HG03469 (cell line): Measurements from ENCODE around the gene SUN3.

ENCODE experiments used
- ATAC-seq: cut with Tn5 transposase; IDR thresholded peaks from one replicate; pipeline ENCODE4 v1.9.1; 2021; ENCODE audit warnings: mild to moderate bottlenecking, moderate library complexity, moderate number of reproducible peaks; ENCODE audit not compliant: unreplicated experiment

The SUN3 gene

GRCh38 chr7:47979832-47980181 lies 49.1 kb downstream of the SUN3 start:
- ATAC-seq, result no peak

- peak; percentile 97 for ATAC-seq
Observed at GRCh38 chr7:47979145-47979831, 49.6 kb downstream of the SUN3 start, which contains the start of gene HUS1. HUS1 (minus strand) TSS chr7:47979615; CDS start chr7:47979519, 96 bp downstream.

GRCh38 chr7:47978790-47979144 lies 50.1 kb downstream of the SUN3 start:
- no peak for ATAC-seq

DNA sequence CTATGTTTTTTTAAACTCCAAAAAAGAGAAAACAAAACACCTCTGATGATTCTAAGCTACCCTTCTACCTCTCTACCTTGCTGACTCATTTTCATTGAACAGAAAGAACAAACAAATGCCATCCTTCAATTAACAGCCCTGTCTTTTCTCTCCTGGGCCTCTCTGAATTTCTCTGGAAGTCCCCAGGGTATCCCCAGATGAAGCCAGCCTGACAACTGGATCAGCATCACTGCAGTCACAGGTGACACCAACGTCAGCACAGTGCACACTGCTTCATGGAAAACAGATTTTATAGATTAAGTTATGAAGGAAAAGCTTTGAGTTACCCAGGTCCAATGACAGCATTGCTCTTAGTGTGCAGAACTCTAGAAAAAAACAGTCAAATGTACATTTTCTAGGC lies 55.2 kb downstream of the SUN3 start:
- no peak for ATAC-seq

GRCh38 chr7:47970761-47971160 lies 58.1 kb downstream of the SUN3 start:
- ATAC-seq, result no peak

GRCh38 chr7:47968847-47969774 lies 59.8 kb downstream of the SUN3 start:
- ATAC-seq, result peak; percentile 75

DNA sequence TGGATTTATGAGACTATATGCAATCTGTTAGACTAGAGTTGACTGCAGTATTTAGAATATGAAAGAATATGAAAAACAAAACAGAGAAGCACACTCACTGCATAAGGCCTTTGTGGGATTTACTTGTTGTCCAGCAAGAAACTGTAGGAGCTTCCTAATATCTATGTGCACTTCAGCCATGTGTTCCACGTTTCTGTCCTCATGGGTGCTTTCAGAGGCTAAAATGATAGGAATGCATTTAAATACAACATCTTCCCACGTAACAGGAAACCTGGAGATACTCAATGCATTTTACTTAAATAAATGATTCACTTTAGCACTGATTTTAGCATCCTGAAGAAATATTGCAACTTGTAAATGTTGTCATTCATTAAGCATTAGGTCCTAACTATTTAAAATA lies 61.2 kb downstream of the SUN3 start:
- no peak for ATAC-seq

GRCh38 chr7:47967123-47967522 lies 61.8 kb downstream of the SUN3 start:
- no peak for ATAC-seq

- no peak for ATAC-seq
Observed at GRCh38 chr7:47965456-47965855, 63.5 kb downstream of the SUN3 start.

DNA sequence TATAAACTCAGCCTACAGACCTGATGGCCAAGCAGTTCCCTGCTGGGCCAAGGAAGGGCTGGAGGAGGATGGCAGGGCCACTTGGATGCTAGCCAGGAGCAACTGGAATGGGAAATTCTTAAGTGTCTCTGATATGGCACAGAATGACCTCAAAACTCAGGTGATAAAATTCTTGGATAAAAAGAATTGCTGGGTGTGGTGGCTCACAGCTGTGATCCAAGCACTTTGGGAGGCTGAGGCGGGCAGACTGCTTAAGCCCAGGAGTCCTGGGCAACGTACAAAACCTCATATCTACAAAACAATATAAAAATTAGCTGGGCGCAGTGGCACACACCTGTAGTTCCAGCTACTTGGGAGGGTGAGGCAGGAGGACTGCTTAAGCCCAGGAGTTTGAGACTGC lies 66.6 kb downstream of the SUN3 start:
- ATAC-seq, result no peak

DNA sequence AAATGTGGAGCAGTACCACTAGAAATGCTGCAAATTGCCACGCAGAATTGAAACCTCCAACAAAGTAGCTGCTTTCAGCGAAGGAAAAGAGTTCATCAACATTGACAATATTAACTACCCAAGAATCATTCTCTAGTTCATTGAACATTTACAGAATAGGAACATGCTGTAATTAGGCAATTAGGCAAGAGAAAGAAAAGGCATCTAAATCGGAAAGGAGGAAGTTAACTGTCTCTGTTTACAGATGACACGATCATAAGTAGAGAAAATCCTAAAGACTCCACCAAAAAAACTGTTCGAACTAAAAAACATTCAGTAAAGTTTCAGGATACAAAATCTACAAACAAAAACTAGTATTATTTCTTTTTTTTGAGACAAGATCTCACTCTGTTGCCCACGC lies 71.8 kb downstream of the SUN3 start:
- no peak for ATAC-seq

- ATAC-seq, result no peak
Observed at GRCh38 chr7:47956220-47956619, 72.7 kb downstream of the SUN3 start.

DNA sequence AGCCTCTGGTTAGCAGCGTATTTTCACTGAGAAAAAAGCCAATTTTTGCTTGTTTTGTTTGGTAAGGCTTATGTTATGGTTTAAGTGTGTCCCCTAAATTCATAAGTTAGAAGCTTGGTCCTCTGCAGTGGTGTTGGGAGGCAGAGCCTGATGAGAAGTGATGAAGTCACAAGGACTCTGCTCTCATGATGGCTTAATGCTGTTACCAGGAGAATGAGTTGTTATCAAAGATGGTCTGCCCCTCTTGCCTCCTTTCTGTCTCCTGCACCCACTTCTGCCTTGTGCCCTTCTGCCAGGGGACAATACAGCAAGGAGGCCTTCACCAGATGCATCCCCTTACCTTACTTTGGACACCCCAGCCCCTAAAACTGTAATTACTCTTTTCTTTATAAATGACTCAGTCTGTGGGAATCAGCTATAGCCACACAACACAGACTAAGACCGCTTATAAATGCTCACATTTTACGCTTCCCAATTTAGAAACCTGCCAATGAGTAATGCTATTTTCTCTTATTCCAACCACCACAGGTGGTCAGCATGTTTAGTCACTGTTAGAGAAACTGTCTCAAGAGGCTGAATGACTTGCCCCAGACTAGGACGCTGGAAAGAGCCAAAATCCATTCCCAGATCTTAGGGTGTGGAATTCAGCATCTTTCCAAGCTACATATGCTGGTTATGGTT lies 74.5 kb downstream of the SUN3 start:
- no peak for ATAC-seq

DNA sequence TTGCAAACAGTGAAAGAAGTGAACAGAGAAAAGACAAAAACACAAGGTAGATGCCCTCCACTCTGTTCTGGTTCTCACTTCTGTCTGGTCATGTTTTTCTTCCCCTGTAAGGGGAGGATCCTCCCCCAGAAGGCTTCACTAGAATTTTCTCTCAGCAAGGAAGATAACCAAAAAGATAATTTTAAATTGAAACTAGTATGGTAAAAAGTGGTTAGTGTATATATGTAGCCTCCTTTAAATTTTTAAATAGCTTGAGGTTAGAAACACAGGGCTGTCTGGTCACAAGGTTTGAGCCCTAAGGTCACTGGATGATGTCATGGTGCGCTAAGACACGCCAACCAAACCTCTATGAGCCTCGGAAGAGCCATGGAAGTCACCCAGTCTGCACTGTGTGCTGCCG lies 75.1 kb downstream of the SUN3 start:
- no peak for ATAC-seq

GRCh38 chr7:47952224-47952623 lies 76.7 kb downstream of the SUN3 start:
- no peak for ATAC-seq

DNA sequence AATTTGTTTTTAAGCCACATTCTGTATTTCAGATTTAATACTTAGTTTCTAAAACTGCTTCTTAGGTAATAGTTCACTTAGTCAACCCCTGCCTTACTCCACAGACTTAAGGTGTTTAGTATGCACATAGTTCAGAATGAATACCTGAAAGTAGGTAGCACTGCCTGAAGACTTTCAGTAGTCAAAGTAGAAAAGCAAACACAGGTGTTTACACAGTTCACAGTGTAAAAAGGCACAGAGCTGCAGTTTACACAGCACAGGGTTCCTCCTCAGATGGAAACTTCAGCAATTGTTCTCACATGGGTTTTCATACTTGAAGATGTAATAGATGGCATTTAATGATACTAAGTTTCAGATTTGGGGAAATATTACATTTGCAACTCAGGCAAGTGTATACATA lies 77.5 kb downstream of the SUN3 start:
- ATAC-seq, result no peak

GRCh38 chr7:47950714-47951113 lies 78.2 kb downstream of the SUN3 start:
- ATAC-seq, result no peak

DNA sequence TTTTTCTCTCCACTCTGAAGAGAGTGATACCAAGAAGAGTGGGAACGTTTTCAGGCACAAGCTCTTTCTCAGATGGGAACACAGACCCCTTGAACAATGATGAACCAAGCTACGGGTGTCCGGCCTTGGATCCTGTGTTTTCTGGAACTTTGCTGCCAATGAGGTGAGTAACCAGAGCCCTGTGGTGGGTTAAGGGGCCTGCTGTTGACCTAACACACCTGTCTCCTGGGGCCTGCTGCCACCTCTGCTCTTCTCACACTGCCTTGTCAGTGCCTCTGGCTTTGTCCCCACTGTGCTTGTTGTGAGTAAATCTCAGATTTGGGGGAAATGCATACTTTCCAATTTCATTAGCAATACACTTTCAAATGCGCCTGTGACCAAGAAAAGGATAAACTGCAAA lies 79.2 kb downstream of the SUN3 start:
- no peak for ATAC-seq

GRCh38 chr7:47948141-47948790 lies 80.6 kb downstream of the SUN3 start, which contains the start of gene PKD1L1:
PKD1L1 (minus strand) TSS chr7:47948466; CDS start chr7:47948440, 26 bp downstream.
- ATAC-seq, result no peak

DNA sequence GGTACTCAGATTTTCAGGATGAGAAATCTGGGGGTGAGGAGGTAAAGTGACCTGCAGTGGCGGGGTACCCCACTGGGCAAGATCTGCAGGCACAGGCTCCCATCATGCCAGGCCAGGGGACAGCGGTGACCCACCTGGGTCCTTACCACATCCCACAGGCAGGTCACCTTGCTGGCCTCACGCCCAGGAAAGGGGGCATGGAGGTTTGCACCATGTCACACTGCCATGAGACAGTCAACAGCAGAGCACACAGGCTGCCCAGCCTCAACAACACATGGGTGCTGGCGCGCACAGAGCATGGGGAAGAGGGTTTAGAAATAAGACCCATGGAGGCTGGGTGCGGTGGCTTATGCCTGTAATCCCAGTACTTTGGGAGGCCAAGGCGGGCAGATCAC lies 81.6 kb downstream of the SUN3 start:
- ATAC-seq, result no peak
